Measurements from ENCODE around the gene ICA1L.

ICA1L gene

DNA sequence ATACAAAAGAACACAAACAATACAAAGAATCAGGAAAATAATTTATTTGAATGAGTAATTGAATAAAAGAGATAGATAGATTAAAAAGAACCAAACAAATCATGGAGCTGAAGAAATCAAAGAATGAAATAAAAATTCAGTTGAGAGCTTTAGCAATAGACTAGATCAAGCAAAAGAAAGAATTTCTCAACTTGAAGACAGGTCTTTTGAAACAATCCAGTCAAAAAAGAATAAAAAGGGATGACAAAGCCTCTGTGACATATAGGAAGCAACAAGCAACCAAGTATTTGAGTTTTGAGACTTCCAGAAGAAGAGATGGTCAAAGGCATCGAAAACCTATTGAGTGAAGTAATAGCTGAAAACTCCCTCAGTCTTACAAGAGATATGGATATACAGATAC, 128.0 kb downstream of the ICA1L start:
- DNase-seq (ENCODE audit: low read depth in 2 of 2, low spot score in 1 of 2): no peak

DNA sequence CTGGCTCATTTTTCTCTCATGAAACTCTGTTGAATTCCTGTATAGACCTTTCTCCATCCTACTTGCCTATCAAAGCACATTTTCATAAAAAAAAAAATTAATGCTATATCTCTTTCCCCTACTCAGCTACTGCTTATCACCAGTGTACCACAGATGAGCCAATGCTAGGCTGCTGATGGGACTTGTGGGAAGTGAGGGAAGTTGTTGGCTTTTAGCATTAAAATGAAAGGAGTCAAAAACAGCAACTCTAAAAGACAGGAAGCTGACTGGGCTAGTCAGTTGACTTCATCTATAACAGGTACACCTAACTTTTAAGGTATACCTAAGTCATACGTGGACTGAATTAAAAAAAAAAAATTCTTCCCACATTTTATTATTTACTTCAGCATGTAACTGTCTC, 134.7 kb downstream of the ICA1L start:
- no peak for DNase-seq (ENCODE audit: low read depth in 2 of 2, low spot score in 1 of 2)

DNA sequence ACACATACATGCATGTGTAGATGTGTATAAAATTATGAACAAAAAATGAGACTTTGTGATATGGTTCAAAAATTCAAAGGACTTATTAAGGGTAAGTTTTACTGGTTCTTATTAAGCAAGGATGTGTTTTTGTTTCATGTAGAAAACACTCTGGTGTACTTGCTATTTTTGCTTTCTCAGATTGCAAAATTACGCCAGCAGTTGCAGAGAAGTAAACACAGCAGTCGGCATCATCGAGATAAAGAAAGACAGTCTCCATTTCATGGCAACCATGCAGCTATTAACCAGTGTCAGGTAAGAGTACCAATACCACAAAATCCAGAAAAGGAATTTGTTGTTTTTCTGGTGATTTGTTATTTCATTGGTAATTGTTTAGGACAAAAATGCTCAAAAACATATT, 145.5 kb downstream of the ICA1L start:
- DNase-seq (ENCODE audit: low read depth in 2 of 2, low spot score in 1 of 2): no peak

DNA sequence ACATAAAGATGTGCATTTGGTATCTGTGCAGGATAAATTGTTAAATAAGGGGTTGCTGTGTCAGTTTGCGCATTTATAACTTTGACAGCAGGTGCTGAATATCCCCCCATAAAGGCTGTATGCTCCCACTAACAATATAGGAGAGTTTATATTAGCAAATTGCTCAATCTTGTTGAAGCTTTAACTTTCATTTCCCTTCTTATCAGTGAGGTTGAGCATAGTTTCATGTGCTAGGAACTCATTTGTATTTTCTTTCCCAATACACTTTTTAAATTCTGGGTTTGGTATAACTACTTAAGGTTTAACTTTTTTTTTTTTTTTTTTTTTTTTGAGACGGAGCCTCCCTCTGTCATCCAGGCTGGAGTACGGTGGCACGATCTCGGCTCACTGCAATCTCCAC, 147.8 kb downstream of the ICA1L start:
- no peak for DNase-seq (ENCODE audit: low read depth in 2 of 2, low spot score in 1 of 2)
